SK-N-SH (cell line): Measurements from ENCODE around the gene TEX264.

ENCODE experiments used
- EZH2phosphoT487 ChIP-seq: fragments of 200-600 bp; sonication (generic); IDR thresholded peaks from 2 replicates; pipeline ENCODE4 v1.6.1; 2017; ENCODE audit warnings: low read depth, mixed run types, mild to moderate bottlenecking, antibody characterized with exemption, moderate library complexity, borderline replicate concordance
- FOSL2 ChIP-seq: IDR thresholded peaks from 2 replicates; pipeline ENCODE4 v1.4.0; 2012; ENCODE audit warnings: low read depth, mild to moderate bottlenecking, moderate library complexity, borderline replicate concordance
- FOXM1 ChIP-seq: IDR thresholded peaks from 2 replicates; pipeline ENCODE4 v1.4.0; 2012; ENCODE audit warnings: low read depth, mild to moderate bottlenecking
- JUND ChIP-seq: IDR thresholded peaks from 2 replicates; pipeline ENCODE4 v1.4.0; 2012
- POLR2AphosphoS5 ChIP-seq: IDR thresholded peaks from 2 replicates; pipeline ENCODE4 v1.6.1; 2012; ENCODE audit warnings: low read depth, low read length
- RCOR1 ChIP-seq: fragments of 150-350 bp; IDR thresholded peaks from 2 replicates; pipeline ENCODE4 v1.6.1; 2017; ENCODE audit warnings: antibody characterized with exemption, low read length
- TF ChIP-seq, protein P1 (sequence below): fragments of 200-600 bp; sonication (generic); IDR thresholded peaks from 2 replicates; pipeline ENCODE4 v1.6.1; 2017; ENCODE audit warnings: antibody characterized with exemption, mild to moderate bottlenecking, moderate library complexity

DNA sequence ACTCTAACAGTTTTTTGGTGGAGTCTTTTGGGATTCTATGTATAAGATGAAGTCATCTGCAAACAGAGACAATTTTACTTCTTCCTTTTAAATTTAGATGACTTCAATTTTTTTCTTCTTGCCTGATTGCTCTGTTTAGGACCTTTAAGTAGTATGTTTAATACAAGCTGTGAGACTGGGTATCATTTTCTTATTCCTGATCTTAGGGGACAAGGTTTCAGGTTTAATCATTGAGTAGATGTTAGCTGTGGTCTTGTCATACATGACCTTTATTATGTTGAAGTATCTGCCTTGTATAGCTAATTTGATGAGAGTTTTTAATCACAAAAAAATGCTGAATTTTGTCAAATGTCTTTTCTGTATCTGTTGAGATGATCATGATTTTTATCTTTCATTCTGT, 56.4 kb downstream of the TEX264 start:
- no peak for TF ChIP-seq RCOR1
- TF ChIP-seq, protein P1, sequence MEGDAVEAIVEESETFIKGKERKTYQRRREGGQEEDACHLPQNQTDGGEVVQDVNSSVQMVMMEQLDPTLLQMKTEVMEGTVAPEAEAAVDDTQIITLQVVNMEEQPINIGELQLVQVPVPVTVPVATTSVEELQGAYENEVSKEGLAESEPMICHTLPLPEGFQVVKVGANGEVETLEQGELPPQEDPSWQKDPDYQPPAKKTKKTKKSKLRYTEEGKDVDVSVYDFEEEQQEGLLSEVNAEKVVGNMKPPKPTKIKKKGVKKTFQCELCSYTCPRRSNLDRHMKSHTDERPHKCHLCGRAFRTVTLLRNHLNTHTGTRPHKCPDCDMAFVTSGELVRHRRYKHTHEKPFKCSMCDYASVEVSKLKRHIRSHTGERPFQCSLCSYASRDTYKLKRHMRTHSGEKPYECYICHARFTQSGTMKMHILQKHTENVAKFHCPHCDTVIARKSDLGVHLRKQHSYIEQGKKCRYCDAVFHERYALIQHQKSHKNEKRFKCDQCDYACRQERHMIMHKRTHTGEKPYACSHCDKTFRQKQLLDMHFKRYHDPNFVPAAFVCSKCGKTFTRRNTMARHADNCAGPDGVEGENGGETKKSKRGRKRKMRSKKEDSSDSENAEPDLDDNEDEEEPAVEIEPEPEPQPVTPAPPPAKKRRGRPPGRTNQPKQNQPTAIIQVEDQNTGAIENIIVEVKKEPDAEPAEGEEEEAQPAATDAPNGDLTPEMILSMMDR: no peak
- TF ChIP-seq FOSL2: no peak
- no peak for TF ChIP-seq EZH2phosphoT487
- no peak for TF ChIP-seq JUND
- TF ChIP-seq POLR2AphosphoS5: no peak
- no peak for TF ChIP-seq FOXM1
